ENCODE results near the gene ABCC4. TPM values are rescaled to one million over a fixed set of nuclear protein-coding genes. Genes with fewer than 3 reads are reported as not detected.

Gene ABCC4
- total RNA-seq, 1 experiment from 2014 or later: 35.4 TPM

GRCh38 chr13:94992036-94992960 is 309.0 kb downstream of the ABCC4 start:
- no peak for DNase-seq (ENCODE audit: low spot score)

- no peak for DNase-seq (ENCODE audit: low spot score)
Measured at GRCh38 chr13:94988654-94989053, 312.6 kb downstream of the ABCC4 start.

DNA sequence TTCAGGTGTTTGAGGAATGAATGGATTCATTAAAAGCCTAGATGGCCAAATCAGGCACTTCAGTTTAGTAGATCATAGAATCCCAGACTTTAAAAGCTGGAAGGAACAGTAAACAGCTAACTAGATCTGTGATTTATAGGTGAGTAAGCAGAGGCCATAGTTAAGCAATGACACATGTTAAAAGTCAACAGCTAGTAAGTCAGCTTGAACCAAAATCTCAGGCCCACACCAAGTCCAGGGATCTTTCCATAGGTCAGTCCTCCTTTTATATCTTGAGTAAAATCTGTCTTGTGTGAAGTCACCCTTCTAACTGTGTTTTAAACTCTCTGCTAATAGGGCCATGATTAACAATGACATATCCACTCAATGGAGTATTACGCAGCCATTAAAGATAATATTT is 313.4 kb downstream of the ABCC4 start:
- no peak for DNase-seq (ENCODE audit: low spot score)

- no peak for DNase-seq (ENCODE audit: low spot score)
Measured at GRCh38 chr13:94987081-94987480, 314.2 kb downstream of the ABCC4 start.

DNA sequence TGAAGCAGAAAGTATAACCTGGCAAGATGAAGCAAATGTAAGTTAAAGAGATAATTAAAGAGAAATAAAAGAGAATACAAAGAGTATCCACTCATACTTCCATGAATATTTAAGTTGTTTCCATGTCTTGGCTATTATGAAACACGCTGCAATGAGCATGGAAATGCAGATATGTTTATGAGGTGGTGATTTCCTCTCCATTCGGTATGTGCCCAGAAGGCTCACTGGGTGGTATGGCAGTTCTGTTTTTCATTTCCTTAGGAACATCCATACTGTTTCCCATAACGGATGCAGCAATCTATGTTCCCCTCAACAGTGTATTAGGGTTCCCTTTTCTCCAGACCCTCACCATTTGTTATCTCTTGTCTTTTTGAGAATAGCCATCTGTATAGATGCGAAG is 316.3 kb downstream of the ABCC4 start:
- no peak for DNase-seq (ENCODE audit: low spot score)

- DNase-seq (ENCODE audit: low spot score): no peak
Measured at GRCh38 chr13:94978516-94978915, 322.7 kb downstream of the ABCC4 start.

DNA sequence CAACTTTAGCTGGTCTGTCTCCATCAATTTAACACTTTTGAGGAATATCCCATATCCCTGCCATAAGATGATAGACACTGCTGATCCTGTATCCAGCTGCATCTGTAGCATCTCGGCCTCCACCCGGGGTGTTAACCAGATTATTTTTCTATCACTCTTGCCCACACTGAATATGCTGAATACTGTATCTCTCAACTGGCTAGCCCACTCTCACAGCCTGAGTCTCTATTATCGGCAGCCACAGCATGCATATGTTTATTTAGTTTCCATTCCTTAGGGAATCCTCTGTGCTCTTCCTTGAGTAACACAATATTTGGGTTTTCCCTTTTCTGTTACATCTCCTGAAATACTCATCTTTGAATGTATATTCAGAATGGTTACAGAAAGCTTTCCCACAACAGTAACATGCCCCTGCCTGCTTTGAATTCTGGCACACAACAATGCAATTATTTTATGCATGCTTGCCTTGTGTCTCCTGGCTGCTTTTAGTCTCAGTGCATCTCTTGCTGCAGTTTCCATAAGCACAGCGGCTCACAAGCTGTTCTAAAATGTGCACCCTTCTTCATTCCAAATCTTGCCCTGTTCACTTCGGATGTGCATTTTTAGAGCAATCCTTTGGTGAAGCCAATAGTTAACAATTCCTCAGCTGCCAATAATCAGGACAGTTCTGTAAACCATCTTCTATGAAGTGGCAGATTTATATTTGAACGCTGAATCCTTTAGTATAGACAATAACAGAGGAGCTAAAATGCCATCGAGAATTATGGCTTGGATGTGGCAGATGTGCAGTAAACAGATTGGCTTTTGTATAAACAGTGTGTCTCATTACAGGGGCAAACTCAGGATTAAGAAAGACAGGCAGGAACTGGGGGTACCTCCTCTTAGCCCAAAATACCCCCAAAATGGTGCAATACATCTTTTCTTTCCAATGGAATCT is 327.0 kb downstream of the ABCC4 start:
- DNase-seq (ENCODE audit: low spot score): no peak

GRCh38 chr13:94972262-94972661 is 329.0 kb downstream of the ABCC4 start:
- no peak for DNase-seq (ENCODE audit: low spot score)
